HG02610 (cell line): ENCODE measurements around the gene ZNF280B.
"Not testable (repeated sequence)": the region's sequence is repeated elsewhere in the genome, so short reads cannot be mapped to it uniquely, and the experiment has no call there.

Experiments used
- ATAC-seq: cut with Tn5 transposase; IDR thresholded peaks from one replicate; pipeline ENCODE4 v1.9.1; 2021; ENCODE audit warnings: mild to moderate bottlenecking, moderate library complexity; ENCODE audit not compliant: unreplicated experiment

Gene ZNF280B

DNA sequence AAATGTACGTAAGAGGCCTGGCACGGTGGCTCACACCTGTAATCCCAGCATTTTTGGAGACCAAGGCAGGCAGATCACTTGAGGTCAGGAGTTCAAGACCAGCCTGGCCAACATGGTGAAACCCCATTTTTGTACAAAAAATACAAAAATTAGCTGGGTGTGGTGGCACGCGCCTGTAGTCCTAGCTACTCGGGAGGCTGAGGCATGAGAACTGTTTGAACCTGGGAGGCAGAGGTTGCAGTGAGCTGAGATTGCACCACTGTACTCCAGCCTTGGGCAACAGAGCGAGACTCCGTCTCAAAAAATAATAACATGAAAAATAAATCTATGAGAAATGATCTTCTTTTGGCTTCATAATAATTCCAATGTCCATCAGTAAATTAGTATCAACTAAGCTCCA, 2.3 kb upstream of the ZNF280B start:
- ATAC-seq: not testable (repeated sequence)

DNA sequence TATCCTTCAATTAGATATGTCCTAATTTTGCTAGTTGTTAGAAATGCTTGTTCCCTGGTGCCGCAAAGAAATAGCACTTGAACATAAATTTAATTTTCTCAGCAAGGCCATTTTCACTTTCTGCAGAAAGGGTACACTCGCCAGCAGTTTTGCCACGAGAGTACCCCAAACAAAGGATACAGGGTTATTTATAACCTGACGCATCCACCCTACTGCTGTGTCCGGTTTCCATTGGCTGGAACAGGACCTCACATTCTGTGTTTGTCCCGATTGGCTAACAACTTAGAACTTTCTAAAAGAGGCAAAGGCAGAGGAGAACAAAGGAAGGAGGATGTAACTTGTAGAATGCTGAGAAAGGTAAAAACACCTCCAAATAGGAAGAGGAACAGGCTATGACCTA, 1.4 kb upstream of the ZNF280B start:
- ATAC-seq: not testable (repeated sequence)

- no peak for ATAC-seq
These were observed 734 bp downstream of the ZNF280B start for GRCh38 chr22:22507743-22508273.

DNA sequence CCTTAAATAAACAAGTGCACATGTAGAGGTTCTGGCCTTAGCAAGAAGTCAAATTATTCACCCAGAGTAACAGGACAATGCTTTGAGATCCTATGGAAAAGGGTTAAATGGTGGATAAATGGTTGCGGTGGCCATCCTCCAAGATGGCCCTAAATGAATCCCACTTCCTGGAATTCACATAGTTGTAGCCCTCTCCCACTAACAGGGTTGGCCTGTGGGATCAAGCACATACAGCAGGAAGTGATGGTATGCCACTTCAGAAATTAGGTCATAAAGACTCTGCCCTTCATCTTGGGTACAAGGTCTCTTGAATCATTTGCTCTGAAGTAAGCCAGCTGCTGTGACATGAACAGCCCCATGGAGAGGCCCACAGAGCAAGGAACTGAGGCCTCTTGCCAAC, 1.8 kb downstream of the ZNF280B start:
- no peak for ATAC-seq

DNA sequence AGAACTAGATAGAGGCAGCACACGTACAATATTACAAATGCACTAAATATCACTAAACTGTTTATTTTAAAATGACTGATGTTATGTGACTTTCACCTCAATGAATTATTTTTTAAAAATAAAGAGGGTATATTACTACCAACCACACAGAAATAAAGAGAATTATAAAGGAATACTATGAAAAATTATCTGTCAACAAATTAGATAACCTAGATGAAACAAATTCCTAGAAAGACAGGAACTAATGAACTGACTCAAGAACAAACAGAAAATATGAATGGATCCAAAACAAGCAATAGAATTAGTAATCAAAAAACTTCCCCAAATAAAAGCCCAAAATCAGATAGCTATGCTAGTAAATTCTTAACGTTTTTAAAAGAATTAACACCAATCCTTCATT, 10.3 kb downstream of the ZNF280B start:
- ATAC-seq: no peak

DNA sequence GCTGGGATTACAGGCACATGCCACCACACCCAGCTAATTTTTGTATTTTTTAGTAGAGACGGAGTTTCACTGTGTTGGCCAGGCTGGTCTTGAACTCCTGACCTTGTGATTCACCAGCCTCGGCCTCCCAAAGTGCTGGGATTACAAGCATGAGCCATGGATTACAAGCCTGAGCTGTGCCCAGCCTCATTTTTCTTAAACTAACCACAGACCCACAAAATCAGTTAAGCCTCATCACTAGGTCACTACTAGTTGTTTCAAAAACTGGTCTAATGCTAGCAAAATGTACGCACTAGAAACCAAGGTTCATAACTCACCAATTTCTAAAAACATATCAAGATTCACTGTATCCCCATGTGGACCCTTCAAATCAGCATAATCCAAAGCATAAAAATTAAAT, 17.0 kb downstream of the ZNF280B start:
- ATAC-seq: not testable (repeated sequence)

DNA sequence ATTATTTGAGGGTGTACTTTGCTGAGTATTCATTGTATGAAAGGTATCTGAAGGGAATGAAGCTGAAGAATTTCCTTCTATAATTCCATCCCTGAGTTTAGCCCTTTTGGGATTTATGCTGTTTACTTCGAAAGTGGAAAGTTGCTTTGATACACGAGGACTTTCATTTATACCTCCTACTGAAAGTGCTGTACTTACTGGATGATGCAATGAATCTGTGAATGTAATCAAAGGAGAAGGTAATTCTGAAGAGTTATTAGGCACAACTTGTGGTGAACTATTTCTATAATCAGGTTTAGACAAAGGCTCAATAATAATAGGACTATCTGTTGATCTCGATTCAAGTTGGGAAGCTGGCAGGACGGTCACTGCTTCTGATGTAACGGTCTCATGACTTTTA, 19.8 kb downstream of the ZNF280B start:
- ATAC-seq: no peak

GRCh38 chr22:22487869-22488597, 20.5 kb downstream of the ZNF280B start:
- no peak for ATAC-seq

GRCh38 chr22:22487059-22487458, 21.5 kb downstream of the ZNF280B start:
- ATAC-seq: no peak

GRCh38 chr22:22486132-22486899, 22.2 kb downstream of the ZNF280B start:
- no peak for ATAC-seq

DNA sequence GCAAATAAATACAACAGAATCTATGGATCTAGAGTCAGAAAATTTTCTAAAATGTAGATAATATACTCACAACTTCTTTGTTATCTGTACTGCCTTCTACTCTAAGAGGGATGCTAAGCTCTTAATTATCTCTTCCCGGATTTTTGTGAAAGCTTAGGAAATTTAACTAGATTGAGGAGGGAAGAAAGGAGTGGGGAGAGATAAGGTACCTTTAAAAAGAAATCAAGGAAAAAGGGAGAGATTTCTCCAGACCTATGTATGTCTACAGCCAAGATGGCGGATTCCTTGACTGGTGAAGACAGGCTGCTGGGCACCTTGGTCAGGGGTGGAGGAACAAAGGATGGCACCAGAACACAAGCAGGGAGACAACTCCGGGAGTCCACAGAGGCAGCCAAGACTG, 23.0 kb downstream of the ZNF280B start:
- no peak for ATAC-seq

DNA sequence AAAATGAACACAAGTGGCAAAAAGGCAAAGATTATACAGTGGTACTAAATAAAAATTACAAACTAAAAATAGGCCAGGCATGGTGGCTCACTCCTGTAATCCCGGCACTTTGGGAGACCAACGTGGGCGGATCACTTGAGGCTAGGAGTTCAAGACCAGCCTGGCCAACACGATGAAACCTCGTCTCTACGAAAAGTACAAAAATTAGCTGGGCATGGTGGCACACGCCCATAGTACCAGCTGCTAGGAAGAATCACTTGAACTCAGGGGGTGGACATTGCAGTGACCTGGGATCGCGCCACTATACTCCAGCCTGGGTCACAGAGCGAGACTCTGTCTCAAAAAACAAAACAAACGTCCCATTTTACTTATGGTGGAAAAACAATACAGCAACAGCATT, 24.5 kb downstream of the ZNF280B start:
- no peak for ATAC-seq

DNA sequence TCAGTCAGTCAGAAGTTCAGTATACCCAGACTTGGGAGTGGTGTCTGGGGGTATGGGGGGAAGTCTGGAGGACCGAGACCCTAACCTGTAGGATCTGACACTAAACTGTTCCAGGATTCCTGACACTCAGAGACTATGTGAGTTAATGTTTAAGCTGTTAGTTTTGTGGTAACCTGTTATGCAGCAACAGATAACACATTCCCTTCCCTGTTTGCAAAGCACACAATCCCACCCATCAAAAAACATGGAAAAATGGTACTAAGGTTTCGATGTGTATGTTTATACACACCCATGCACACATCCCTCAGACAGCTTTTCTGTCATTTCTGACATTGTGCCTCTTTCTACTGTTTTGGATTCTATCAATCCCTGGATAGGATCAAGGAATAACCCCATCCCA, 27.6 kb downstream of the ZNF280B start:
- ATAC-seq: no peak

GRCh38 chr22:22479999-22480532, 28.5 kb downstream of the ZNF280B start:
- ATAC-seq: no peak

DNA sequence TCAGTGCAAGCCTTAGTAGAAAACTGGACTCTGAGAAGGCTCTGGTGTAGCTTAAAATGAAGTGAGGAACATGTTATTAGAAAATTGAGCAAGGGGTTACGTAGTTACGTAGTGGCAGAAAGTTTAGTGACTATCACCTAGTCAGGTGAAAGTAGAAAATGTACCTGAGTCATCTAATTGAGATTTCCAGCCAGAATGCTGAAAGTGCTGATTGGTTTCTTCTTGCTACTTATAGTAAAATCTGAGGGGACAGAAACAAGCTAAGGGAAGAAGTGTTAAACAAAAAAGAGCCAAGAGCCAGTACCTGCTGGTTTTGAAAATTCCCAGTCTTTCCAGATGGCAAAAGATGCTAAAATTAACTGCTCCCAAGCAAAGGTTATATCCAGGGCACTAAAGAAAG, 29.4 kb downstream of the ZNF280B start:
- no peak for ATAC-seq

- ATAC-seq: no peak
These were observed 30.1 kb downstream of the ZNF280B start for GRCh38 chr22:22478470-22478869.

GRCh38 chr22:22474733-22475132, 33.8 kb downstream of the ZNF280B start:
- no peak for ATAC-seq

GRCh38 chr22:22471104-22471503, 37.4 kb downstream of the ZNF280B start:
- not testable (repeated sequence) for ATAC-seq

GRCh38 chr22:22469527-22469926, 39.0 kb downstream of the ZNF280B start:
- no peak for ATAC-seq

DNA sequence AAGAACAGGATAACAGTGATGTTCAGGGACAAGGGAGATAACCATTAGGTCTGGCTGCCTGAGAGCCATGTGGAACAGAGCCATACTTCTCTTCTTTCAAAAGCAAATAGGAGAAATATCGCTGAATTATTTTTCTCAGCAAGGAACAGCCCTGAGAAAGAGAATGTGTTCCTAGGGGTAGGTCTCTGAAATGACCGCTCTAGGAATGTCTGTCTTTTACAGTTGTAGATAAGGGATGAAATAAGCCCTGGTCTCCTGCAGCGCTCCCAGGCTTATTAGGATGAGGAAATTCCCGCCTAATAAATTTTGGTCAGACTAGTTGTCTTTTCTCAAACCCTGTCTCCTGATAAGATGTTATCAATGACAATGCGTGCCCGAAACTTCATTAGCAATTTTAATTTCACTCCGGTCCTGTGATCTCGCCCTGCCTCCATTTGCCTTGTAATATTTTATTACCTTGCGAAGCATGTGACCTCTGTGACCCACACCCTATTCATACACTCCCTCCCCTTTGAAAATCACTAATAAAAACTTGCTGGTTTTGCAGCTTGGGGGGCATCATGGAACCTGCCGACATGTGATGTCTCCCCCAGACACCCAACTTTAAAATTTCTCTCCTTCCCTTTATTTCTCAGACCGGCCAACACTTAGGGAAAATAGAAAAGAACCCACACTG, 39.6 kb downstream of the ZNF280B start:
- ATAC-seq: not testable (repeated sequence)

- ATAC-seq: no peak
These were observed 41.4 kb downstream of the ZNF280B start for GRCh38 chr22:22467112-22467511.
